ENCODE measurements around the gene TSHZ2.

TSHZ2 gene

DNA sequence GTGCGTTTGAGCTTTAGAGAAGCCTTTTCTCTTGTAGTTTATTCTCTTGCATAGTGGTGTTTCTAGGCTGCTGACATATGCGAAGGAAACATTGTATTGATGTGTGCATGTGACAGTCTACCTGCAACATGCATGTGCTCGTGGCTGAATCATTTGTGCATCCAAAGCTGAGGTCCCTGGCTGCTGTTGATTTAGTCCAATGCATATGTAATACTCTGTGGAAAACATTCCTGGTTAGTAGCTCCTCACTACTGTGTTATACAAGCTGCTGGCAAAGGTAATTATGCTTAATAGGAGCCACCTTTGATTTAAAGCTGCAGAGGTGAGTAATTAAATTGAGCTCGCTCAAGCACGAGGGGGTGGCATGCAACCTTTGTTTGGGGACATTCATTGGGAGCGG is 24.5 kb downstream of the TSHZ2 start:
- Histone ChIP-seq H3K9ac (ENCODE audit: low read depth, low read length) (no peak overlapping the region), H3K9me3 (ENCODE audit: control insufficient read depth, insufficient read depth, low read length) (no peaks in the 10 kb centered on the region), H3K4me1 (ENCODE audit: insufficient read depth, low read length) (no peaks in the 10 kb centered on the region; the same call in 1 of the 2 replicates), H3K36me3 (ENCODE audit: insufficient read depth, low read length) (no peaks in the 10 kb centered on the region)

DNA sequence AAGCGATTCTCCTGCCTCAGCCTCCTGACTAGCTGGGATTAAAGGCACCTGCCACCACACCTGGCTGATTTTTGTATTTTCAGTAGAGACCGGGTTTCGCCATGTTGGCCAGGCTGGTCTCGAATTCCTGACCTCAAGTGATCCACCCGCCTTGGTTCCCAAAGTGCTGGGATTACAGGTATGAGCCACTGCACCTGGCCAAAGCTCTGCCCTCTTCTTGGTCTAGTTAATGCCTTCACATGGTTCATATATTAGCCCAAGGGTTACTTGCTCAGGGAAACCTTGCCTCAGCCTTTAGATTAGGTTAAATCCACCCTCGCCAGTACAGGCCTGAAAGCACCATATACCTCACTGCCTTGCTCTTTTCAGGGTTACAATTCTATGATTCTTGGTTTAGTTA is 26.1 kb downstream of the TSHZ2 start:
- no peaks in the 10 kb centered on the region; the same call in 1 of the 2 replicates for H3K4me1 ChIP-seq (ENCODE audit: insufficient read depth, low read length)
- no peaks in the 10 kb centered on the region for H3K9me3 ChIP-seq (ENCODE audit: control insufficient read depth, insufficient read depth, low read length)
- H3K36me3 ChIP-seq (ENCODE audit: insufficient read depth, low read length): no peaks in the 10 kb centered on the region
- H3K9ac ChIP-seq (ENCODE audit: low read depth, low read length): no peak overlapping the region

DNA sequence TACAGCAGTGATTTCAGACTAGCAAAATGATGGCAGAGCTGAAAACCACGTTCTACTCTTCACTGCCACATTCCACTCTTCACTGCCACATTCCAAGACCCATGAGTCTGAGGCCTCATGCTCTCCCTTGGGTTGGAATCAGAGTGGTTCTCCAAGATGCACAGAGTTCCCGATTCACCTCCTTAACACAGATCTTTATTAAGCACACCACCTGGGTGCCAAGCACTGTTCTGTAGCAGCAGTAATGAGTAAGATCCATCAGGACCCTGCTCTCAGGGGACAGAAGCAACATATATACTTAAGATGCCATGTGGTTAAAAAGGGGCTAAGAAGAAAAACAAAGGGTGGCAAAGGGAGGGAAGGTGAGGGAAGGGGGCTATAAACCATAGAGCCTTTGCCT is 26.9 kb downstream of the TSHZ2 start:
- Histone ChIP-seq H3K36me3 (ENCODE audit: insufficient read depth, low read length) (no peaks in the 10 kb centered on the region), H3K9ac (ENCODE audit: low read depth, low read length) (no peak overlapping the region), H3K9me3 (ENCODE audit: control insufficient read depth, insufficient read depth, low read length) (no peaks in the 10 kb centered on the region), H3K4me1 (ENCODE audit: insufficient read depth, low read length) (no peaks in the 10 kb centered on the region; the same call in 1 of the 2 replicates)

DNA sequence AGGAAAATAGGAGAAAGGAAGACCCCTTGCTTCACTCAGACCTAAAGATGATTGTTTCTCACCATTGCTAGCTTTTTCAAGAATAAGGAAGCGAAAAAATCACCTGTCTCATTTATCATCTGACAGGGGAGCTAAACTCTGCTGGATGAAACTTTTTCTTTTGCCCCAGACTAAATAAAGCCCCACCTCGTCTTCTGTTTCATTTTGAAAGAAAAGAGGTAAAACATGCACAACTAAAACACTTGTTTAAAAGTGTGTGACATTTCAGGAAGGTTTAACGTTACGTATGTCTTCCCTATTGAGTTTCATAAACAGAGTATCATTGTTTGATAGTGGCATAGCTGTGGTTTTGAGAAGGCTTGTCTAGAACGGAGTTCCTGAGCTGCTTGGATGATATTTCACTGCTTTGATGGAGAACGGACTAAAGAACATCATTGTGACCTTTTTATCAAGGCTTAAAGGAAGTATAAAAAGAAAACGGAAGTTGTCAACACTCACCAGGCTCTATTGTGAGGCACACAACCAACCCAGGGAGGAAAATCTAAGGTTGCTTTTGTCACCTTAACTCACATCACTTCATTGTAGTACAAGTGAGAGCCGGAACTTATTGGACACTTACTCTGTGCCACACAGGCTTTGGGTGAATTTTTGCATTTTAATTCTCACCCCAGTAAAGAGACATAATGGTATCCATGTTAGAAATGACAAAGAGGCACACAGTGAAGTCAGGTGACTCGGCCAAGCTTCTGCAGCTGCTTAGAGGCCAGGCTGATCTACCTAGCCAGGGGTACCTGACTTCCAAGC is 29.5 kb downstream of the TSHZ2 start:
- Histone ChIP-seq H3K4me1 (ENCODE audit: insufficient read depth, low read length) (no peaks in the 10 kb centered on the region; the same call in 1 of the 2 replicates), H3K9me3 (ENCODE audit: control insufficient read depth, insufficient read depth, low read length) (no peaks in the 10 kb centered on the region), H3K36me3 (ENCODE audit: insufficient read depth, low read length) (no peaks in the 10 kb centered on the region), H3K9ac (ENCODE audit: low read depth, low read length) (no peak overlapping the region)

DNA sequence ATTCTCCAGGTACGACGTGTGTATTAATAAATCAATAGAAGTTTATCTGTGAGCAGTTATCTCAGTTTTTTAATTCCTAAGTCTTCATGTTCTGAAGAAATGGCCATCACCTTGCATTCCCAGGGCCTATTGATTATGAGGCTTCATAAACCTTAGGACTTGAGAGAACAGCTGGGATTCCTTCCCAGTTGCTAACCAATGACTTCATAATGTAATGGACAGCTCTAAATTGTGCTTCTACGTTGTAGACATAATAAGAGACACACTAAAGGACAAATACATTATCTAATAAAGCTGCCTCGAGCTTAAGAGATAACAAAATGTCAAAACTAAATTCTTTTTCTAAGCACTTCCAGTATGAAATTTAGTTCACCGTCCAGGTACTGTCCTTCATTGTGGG is 30.6 kb downstream of the TSHZ2 start:
- Histone ChIP-seq H3K9ac (ENCODE audit: low read depth, low read length) (no peak overlapping the region), H3K9me3 (ENCODE audit: control insufficient read depth, insufficient read depth, low read length) (no peaks in the 10 kb centered on the region), H3K4me1 (ENCODE audit: insufficient read depth, low read length) (no peaks in the 10 kb centered on the region; the same call in 1 of the 2 replicates), H3K36me3 (ENCODE audit: insufficient read depth, low read length) (no peaks in the 10 kb centered on the region)

DNA sequence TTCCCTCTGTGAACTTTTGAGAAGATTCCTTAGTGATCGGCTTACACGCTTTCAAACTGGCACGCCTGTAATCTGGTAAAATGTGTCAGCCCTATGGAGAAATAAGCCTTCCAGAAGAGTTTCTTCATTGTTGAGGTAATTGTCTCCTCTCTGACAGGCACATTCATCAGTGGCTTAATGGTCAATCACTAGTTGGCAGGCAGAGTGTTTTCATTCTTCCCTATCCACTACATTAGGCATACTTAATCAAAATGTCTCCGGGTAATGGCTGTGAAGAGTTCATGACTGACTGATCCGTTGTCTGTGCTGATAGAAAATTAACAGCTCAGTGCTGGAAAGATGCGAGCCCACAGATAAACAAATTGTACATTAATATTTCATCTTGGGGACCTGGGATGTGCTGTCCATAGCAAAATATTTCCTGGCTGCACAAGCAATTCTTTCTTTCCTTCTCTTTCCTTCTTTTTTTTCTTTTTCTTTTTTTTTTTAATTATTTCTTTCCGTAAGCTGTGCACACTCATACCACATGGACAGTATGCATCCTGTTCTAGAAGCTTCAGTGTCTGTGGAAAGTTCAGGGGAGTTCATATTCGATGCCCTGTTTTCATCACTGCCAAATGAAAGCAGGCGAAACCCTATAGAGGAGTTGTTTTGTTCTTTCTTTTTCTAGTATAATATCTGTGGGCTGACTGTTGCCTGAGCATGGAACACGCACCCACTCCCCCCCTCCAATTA is 31.4 kb downstream of the TSHZ2 start:
- Histone ChIP-seq H3K36me3 (ENCODE audit: insufficient read depth, low read length) (no peaks in the 10 kb centered on the region), H3K4me1 (ENCODE audit: insufficient read depth, low read length) (no peaks in the 10 kb centered on the region; the same call in 1 of the 2 replicates), H3K9ac (ENCODE audit: low read depth, low read length) (no peak overlapping the region), H3K9me3 (ENCODE audit: control insufficient read depth, insufficient read depth, low read length) (no peaks in the 10 kb centered on the region)

DNA sequence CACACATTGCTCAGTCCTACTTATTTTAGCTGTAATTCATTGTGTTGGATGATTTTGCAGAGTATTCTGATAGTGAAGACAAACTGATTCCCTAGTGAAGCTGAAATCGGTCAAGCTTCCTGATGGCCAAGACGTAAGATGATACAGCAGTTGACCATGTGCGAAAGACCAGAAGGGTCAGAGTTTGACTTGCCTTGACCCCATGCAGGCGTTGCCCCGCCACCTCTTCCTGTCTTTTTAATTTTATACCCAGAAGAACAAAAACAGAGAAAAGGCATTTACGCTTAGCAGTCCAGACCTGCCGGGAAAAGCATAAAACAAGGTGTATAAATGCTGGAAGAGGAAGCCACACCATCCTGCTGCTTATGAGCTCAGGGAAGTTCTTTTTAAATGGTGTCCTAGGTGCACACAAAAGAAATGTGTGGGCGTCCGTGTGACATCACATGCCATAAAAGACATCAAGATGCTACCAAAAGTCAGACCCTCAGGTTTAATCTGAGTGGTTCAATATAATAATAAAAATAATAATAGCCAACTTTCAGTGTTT is 32.2 kb downstream of the TSHZ2 start:
- no peaks in the 10 kb centered on the region for H3K9me3 ChIP-seq (ENCODE audit: control insufficient read depth, insufficient read depth, low read length)
- no peaks in the 10 kb centered on the region for H3K36me3 ChIP-seq (ENCODE audit: insufficient read depth, low read length)
- no peak overlapping the region for H3K9ac ChIP-seq (ENCODE audit: low read depth, low read length)
- H3K4me1 ChIP-seq (ENCODE audit: insufficient read depth, low read length): no peaks in the 10 kb centered on the region; the same call in 1 of the 2 replicates

DNA sequence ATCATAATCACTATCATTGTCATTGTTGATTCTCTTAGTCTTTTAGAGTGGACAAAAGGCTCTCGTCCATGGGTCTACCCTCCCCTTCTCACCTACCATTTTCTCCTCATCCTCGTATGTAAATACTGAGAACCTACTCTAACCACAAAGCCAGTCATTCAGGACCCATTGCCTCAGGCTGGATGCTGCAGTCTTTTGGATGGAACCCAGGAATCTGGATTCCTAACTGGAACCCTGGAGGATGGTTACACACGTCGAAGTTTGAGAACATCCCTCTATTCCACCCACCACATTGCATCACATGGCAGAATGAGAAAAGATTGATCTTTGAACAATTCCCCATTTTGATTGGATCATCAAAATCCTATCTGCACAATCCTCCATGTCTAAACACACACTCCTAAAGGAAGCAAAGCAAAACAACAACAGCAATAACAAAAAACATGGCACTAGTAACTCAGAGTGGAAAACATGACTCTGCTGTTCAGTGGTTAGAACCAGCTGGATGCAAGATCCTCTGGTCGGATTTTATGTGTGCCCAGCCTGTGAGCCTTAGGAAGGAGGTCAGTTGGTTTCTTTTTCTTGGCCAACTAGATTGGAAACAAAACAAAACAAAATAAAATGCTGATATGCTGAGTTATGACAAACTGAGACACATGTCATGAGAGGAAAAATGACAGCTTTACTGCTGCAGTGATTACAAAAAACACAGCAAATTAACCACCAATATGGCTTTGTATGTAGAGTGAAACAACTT is 38.0 kb downstream of the TSHZ2 start:
- Histone ChIP-seq H3K9ac (ENCODE audit: low read depth, low read length) (no peak overlapping the region), H3K36me3 (ENCODE audit: insufficient read depth, low read length) (no peaks in the 10 kb centered on the region), H3K4me1 (ENCODE audit: insufficient read depth, low read length) (no peaks in the 10 kb centered on the region), H3K9me3 (ENCODE audit: control insufficient read depth, insufficient read depth, low read length) (no peaks in the 10 kb centered on the region)

DNA sequence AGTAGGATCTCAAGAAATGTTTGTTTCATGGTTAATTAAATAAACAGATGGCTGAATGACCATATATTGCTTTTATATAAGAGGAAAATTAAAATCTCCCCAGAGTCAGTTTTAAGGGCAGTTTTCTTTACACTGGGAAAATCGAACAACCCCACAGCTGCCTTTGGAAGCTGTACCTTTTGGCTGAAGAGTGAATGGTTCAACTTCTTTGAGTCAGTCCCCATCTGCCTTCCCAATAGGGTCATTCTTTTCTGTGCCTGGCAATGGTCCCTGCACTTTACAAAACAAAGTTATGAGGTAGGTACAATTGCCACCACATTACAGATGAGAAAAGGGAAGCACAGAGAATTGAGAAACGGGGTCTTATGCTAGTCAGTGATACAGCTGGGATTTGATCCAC is 39.5 kb downstream of the TSHZ2 start:
- no peaks in the 10 kb centered on the region for H3K4me1 ChIP-seq (ENCODE audit: insufficient read depth, low read length)
- H3K9me3 ChIP-seq (ENCODE audit: control insufficient read depth, insufficient read depth, low read length): no peaks in the 10 kb centered on the region; the same call in 1 of the 2 replicates
- no peaks in the 10 kb centered on the region for H3K36me3 ChIP-seq (ENCODE audit: insufficient read depth, low read length)
- H3K9ac ChIP-seq (ENCODE audit: low read depth, low read length): no peak overlapping the region

DNA sequence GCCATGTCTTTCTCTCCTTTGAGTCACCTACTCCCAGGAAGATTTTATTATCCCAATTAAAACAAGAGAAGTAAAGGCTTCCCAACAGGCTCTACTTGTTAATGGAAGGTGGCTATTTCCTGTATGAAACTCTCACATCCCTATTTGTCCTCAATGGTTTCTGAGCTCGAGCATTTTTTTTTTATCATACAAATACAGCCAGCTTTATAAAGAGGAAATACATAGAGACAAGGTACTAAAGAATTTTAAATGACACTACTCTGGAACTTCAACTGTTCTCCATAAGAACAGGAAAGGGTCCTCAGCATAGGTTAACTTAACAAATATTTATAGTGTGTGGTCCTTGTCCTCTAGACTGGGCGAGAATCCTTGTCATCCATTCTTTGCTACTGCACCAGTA is 41.0 kb downstream of the TSHZ2 start:
- H3K36me3 ChIP-seq (ENCODE audit: insufficient read depth, low read length): no peaks in the 10 kb centered on the region
- H3K9ac ChIP-seq (ENCODE audit: low read depth, low read length): no peak overlapping the region
- H3K4me1 ChIP-seq (ENCODE audit: insufficient read depth, low read length): no peaks in the 10 kb centered on the region

DNA sequence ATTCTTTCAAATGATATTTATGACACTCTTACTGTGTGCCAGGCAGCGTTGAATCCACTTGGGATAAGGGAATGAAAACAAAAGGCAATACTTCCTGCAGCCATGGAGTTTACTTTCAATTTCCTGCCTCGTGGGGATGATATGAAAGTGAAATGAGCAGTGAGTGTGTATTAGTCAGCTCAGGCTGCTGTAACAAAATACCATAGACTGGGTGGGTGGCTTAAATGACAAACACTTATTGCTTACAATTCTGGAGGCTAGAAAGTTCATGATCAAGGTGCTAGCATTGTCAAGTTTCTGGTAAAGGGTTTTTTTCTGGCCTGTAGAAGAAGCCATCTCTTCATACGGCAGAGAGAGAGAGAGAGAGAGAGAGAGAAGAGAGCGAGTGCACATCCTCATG is 41.7 kb downstream of the TSHZ2 start:
- Histone ChIP-seq H3K9me3 (ENCODE audit: control insufficient read depth, insufficient read depth, low read length) (no peaks in the 10 kb centered on the region; the same call in 1 of the 2 replicates), H3K4me1 (ENCODE audit: insufficient read depth, low read length) (no peaks in the 10 kb centered on the region), H3K36me3 (ENCODE audit: insufficient read depth, low read length) (no peaks in the 10 kb centered on the region), H3K9ac (ENCODE audit: low read depth, low read length) (no peak overlapping the region)

More for the DNA sequence above, 41.0 kb downstream of the TSHZ2 start:
- no peaks in the 10 kb centered on the region; the same call in 1 of the 2 replicates for H3K9me3 ChIP-seq (ENCODE audit: control insufficient read depth, insufficient read depth, low read length)

DNA sequence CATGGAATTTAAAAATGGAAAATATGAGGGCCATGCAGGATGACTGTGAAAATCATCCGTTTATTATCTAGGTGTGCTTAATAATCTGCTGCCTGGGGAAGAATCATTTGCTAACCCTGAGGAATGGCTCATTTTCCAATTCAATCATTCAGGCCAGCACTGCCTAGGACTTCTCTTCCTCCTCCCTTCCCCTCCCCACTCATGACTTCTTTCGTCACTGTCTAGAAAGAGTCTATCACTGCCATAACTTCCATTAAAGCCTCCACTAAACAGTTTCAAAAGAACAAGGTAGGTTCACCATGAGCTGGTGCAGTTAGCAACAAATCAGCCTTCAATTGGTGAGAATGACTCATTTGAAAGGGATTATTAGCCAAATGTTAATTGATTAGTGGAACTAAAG is 43.9 kb downstream of the TSHZ2 start:
- H3K4me1 ChIP-seq (ENCODE audit: insufficient read depth, low read length): no peaks in the 10 kb centered on the region
- H3K9ac ChIP-seq (ENCODE audit: low read depth, low read length): no peak overlapping the region
- no peaks in the 10 kb centered on the region for H3K36me3 ChIP-seq (ENCODE audit: insufficient read depth, low read length)
- no peaks in the 10 kb centered on the region; the same call in 1 of the 2 replicates for H3K9me3 ChIP-seq (ENCODE audit: control insufficient read depth, insufficient read depth, low read length)

DNA sequence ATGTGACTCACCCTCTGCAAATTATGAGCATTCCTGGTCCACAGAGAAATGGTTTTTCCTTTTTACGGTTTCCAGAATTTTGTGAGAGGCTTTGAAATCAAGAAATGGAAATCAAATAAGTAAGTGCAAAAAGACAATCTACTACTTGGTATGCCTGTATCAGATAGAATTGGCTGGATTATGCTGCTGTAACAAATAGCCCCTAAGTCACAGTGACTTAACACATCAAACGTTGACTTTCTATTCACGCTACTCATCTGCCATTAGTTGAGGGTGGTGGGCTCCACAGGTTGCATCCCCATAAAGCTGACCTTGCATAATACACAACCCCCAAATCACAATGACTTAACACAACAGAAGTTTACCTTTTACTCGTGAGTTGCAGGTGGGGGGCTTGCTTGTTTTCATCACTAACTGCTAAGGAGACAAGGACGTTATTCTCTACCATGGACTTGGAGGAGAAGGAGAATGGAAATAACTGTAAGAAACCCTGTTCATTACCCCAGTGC is 44.4 kb downstream of the TSHZ2 start:
- Histone ChIP-seq H3K36me3 (ENCODE audit: insufficient read depth, low read length) (no peaks in the 10 kb centered on the region), H3K9ac (ENCODE audit: low read depth, low read length) (no peak overlapping the region), H3K9me3 (ENCODE audit: control insufficient read depth, insufficient read depth, low read length) (no peaks in the 10 kb centered on the region; the same call in 1 of the 2 replicates), H3K4me1 (ENCODE audit: insufficient read depth, low read length) (no peaks in the 10 kb centered on the region)

DNA sequence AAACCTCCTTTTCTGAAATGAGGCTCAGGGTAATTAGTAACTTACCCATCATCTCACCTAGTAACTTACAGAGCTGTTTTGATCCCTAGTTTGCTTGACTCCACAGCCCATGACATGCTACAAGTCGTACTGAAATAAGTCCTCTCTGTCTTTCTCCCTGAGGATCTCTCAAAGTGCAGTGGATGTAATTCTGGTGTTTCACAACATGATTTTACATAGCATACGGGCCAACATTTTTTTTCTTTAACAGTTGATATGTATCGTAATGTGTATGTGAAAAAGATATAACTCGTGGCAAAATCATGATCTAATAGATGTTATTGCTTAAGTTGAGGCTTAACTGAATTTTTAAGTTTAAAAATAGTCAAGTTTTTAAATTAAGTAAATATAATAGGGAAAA is 45.0 kb downstream of the TSHZ2 start:
- no peaks in the 10 kb centered on the region for H3K4me1 ChIP-seq (ENCODE audit: insufficient read depth, low read length)
- H3K9ac ChIP-seq (ENCODE audit: low read depth, low read length): no peak overlapping the region
- H3K9me3 ChIP-seq (ENCODE audit: control insufficient read depth, insufficient read depth, low read length): no peaks in the 10 kb centered on the region; the same call in 1 of the 2 replicates
- H3K36me3 ChIP-seq (ENCODE audit: insufficient read depth, low read length): no peaks in the 10 kb centered on the region

Measured in ES-I3 (cell line).